Esophagus squamous epithelium (tissue), 4 donors: ENCODE measurements around the gene CFTR.

Experiments used
- POLR2A ChIP-seq, 4 donors: fragments of 450-650 bp; IDR thresholded peaks; one replicate each; pipeline ENCODE4 v1.6.1; 2017; ENCODE audit warnings: antibody characterized with exemption in 4 of 4, mild to moderate bottlenecking in 4 of 4, moderate library complexity in 3 of 4
- TF ChIP-seq, protein P1 (sequence below), 6 experiments: fragments of 450-650 bp in 4 of 6; fragments of 200-600 bp in 2 of 6; sonication (generic) in 2 of 6; IDR thresholded peaks; one replicate each; pipeline ENCODE4 v1.5.1; 2016 to 2019; ENCODE audit warnings: antibody characterized with exemption in 6 of 6, mild to moderate bottlenecking in 4 of 6, moderate library complexity in 4 of 6

DNA sequence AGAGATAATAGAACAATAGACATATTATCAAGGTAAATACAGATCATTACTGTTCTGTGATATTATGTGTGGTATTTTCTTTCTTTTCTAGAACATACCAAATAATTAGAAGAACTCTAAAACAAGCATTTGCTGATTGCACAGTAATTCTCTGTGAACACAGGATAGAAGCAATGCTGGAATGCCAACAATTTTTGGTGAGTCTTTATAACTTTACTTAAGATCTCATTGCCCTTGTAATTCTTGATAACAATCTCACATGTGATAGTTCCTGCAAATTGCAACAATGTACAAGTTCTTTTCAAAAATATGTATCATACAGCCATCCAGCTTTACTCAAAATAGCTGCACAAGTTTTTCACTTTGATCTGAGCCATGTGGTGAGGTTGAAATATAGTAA is 185.5 kb downstream of the CFTR start:
- TF ChIP-seq, protein P1, sequence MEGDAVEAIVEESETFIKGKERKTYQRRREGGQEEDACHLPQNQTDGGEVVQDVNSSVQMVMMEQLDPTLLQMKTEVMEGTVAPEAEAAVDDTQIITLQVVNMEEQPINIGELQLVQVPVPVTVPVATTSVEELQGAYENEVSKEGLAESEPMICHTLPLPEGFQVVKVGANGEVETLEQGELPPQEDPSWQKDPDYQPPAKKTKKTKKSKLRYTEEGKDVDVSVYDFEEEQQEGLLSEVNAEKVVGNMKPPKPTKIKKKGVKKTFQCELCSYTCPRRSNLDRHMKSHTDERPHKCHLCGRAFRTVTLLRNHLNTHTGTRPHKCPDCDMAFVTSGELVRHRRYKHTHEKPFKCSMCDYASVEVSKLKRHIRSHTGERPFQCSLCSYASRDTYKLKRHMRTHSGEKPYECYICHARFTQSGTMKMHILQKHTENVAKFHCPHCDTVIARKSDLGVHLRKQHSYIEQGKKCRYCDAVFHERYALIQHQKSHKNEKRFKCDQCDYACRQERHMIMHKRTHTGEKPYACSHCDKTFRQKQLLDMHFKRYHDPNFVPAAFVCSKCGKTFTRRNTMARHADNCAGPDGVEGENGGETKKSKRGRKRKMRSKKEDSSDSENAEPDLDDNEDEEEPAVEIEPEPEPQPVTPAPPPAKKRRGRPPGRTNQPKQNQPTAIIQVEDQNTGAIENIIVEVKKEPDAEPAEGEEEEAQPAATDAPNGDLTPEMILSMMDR (IDR thresholded peaks at IDR 0.05) = no peak
- TF ChIP-seq POLR2A (IDR thresholded peaks at IDR 0.05) = no peak
